Measurements from ENCODE around the gene ADD1.
A peak's percentile ranks its signal among the peaks of the same experiment; 100 is the strongest.
"Not testable (repeated sequence)": the region's sequence is repeated elsewhere in the genome, so short reads cannot be mapped to it uniquely, and the experiment has no call there.

Gene ADD1

DNA sequence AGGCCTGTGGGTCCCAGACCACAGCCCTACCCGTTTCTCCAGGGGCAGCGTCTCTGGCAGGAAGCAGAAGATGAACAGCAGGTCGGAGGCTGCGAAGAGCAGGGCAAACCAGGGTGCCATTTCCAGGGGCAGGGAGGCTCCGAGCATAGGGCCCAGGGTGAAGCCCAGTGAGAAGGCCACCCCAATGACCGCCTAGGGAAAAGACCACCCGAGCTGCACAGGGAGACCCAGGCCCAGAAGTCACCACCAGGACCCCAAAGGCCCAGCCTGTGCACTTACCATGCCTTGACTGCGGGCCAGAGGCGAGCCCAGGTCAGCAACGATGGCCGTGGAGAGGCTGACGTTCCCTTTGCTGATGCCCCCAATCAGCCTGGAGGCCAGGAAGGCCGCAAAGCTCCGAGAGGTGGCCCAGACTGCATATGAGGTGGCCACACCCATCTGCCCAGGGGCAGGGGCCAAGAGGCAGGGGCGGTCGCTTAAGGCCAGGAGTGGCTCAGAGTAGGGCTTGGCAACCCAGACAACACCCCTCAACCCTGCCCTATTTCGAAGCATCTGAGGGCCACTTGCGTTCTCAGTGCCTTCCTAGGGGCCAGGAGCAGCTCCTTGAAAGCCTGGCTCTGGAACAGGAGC lies 88.8 kb downstream of the ADD1 start:
- Histone ChIP-seq H3K4me1 (ENCODE audit: insufficient read depth, low read length) (peaks cover 6% of the 10 kb centered on the region; the same call in 1 of the 2 replicates), H3K4me3 (ENCODE audit: low read length) (no peak overlapping the region), H3K27ac (ENCODE audit: low read length) (no peak overlapping the region), H3K27me3 (ENCODE audit: insufficient read depth, low read length) (no peaks in the 10 kb centered on the region), H3K36me3 (ENCODE audit: insufficient read depth, low read depth, low read length) (peaks cover 57% of the 10 kb centered on the region), H3K9ac (ENCODE audit: low read depth, low read length) (no peak overlapping the region), H3K9me3 (ENCODE audit: insufficient read depth, low read depth, low read length) (no peaks in the 10 kb centered on the region)

DNA sequence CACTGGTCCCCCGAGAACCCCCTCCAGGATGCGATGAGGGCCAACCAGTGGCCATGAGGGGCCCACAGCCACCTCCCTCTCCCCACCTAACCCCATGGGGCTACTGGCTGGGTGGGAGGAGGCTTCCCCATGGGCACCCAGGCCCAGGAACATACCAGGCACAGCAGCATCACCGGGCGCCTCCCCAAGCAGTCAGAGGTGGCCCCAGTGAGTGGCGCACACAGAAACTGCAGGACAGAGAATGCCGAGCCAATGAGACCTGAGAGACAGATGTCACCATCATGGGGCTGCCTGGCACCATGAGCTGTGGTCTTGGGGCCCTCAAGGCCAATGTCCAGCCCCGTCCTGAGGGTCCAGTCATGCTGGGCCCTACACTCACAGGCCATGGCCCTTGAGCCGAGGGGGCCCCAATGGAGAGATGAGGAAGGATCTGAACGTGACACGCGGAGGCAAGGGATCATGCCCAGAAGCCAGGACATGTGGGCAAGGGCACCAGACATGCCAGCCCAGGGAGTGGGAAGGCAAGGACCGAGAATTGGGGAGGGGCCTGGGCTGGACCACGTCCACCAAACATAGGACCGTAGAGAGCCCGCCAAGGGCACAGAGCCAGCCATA lies 89.4 kb downstream of the ADD1 start:
- Histone ChIP-seq H3K27me3 (ENCODE audit: insufficient read depth, low read length) (no peaks in the 10 kb centered on the region), H3K9ac (ENCODE audit: low read depth, low read length) (peak overlapping the region; percentile 61; the same call in 1 of the 2 replicates), H3K4me3 (ENCODE audit: low read length) (peak overlapping the region; percentile 72; the same call in 1 of the 2 replicates), H3K9me3 (ENCODE audit: insufficient read depth, low read depth, low read length) (no peaks in the 10 kb centered on the region), H3K36me3 (ENCODE audit: insufficient read depth, low read depth, low read length) (peaks cover 57% of the 10 kb centered on the region), H3K4me1 (ENCODE audit: insufficient read depth, low read length) (peaks cover 8% of the 10 kb centered on the region; the same call in 1 of the 2 replicates), H3K27ac (ENCODE audit: low read length) (no peak overlapping the region)

DNA sequence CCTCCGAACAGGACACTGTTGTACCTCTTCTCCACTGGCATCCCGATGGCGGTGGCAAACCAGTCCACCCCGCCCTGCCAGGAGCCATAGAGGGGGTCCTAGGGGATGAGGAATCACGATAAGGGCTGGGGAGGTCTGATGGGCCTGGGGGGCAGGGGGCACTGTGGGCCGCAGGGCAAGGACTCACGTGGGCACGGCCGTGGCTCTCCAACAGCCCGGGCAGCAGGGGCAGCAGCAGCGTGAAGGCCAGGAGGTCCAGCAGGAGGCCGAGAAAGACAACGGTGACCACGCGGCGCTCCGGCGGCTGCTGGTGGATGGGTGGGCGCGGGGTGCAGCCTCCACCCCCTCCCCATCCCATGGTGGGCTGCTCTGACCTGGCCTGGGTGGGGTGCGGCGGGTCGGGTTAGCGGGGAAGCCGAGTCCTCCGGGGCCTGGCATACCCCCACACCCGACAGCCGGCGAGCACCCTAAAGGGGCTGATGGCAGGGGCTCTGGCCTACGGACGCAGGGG lies 90.0 kb downstream of the ADD1 start:
- no peak overlapping the region for H3K27ac ChIP-seq (ENCODE audit: low read length)
- peak overlapping the region; percentile 61; the same call in 1 of the 2 replicates for H3K9ac ChIP-seq (ENCODE audit: low read depth, low read length)
- H3K27me3 ChIP-seq (ENCODE audit: insufficient read depth, low read length): no peaks in the 10 kb centered on the region
- H3K4me3 ChIP-seq (ENCODE audit: low read length): peak overlapping the region; percentile 72; the same call in 1 of the 2 replicates
- no peaks in the 10 kb centered on the region for H3K9me3 ChIP-seq (ENCODE audit: insufficient read depth, low read depth, low read length)
- H3K4me1 ChIP-seq (ENCODE audit: insufficient read depth, low read length): peaks cover 8% of the 10 kb centered on the region; the same call in 1 of the 2 replicates
- H3K36me3 ChIP-seq (ENCODE audit: insufficient read depth, low read depth, low read length): peaks cover 59% of the 10 kb centered on the region

DNA sequence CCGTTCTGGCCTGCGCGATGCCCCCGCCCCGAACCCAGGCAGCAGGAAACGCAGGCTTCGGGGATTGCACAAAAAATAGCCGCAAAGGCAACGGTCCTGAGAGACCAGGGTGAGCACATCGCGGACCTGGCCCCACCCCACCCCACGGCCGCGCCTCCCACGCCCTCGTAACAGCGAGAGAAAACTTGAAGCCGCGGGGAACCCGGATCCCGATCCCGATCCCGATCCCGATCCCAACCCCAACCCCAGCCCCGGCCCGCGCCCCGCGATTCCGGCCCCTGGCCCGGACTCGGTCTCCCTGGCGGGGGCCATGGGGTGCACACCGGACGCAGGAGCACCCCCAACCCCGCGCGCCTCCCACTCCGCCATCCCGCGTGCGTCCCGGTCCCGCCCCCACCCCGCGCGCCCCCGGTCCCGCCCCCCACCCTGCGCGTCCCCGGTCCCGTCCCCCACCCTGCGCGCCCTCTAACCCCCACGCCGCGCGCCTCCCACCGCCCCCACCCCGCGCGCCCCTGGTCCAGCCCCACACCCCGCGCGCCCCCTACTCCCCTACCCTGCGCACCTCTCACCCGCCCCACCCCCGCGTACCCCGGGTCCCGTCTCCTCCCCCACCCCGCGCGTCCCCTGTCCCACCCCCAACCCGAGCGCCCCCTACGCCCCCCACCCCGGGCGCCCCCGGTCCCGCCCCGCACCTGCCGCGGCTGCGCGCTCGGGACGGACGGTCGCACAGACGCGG lies 90.6 kb downstream of the ADD1 start:
- peak overlapping the region; percentile 95; the same call in 1 of the 2 replicates for H3K4me3 ChIP-seq (ENCODE audit: low read length)
- no peaks in the 10 kb centered on the region for H3K9me3 ChIP-seq (ENCODE audit: insufficient read depth, low read depth, low read length)
- peaks cover 59% of the 10 kb centered on the region for H3K36me3 ChIP-seq (ENCODE audit: insufficient read depth, low read depth, low read length)
- H3K27ac ChIP-seq (ENCODE audit: low read length): no peak overlapping the region
- H3K4me1 ChIP-seq (ENCODE audit: insufficient read depth, low read length): peaks cover 8% of the 10 kb centered on the region; the same call in 1 of the 2 replicates
- H3K9ac ChIP-seq (ENCODE audit: low read depth, low read length): peak overlapping the region; percentile 61; the same call in 1 of the 2 replicates
- H3K27me3 ChIP-seq (ENCODE audit: insufficient read depth, low read length): no peaks in the 10 kb centered on the region

DNA sequence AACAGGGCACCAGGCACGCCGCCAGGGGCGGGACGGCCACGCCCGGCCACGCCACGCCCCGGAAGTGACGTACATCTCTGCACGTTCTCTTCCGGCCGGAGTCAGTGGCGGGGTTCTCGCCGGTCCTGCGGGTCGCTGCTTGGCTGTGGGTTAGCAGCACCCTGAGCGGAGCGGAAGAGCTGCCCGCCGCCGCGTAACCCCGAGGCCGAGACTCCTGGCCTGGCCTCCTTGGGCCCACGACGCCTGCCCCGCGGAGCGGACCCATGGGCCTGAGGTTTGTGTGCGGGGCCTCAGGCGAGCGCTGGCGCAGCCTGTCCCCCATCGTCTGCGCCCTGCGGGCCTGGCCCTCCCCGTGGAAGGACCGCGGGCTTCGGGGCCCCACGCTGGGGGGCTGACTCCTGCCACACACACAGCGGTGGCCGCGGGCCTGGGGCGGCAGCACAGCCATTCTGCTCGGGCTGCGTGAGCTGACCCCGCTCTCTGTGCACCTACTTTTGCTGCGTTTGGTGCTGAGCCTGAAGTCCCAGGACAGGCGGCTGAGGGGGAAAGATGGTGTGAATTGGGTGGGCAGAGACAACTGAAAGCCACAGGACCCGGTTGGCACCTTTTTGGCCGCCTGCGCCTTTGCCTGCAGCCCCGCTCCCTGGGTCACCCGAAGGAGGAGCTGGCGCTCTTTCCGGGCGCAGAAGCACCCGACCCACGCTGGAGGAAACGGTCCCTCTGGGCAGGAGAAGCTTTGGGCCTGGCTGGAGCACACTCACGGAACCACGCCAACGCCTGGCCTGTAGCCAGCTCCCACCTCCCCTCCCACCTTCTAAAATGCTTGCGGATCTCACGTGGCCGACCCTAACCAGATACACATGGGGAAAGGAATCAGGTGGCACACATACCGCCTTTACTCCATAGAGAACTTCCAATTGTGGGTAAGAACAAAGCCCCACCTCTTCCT lies 91.4 kb downstream of the ADD1 start:
- Histone ChIP-seq H3K4me3 (ENCODE audit: low read length) (peak overlapping the region; percentile 95), H3K27me3 (ENCODE audit: insufficient read depth, low read length) (no peaks in the 10 kb centered on the region), H3K4me1 (ENCODE audit: insufficient read depth, low read length) (peaks cover 8% of the 10 kb centered on the region; the same call in 1 of the 2 replicates), H3K9ac (ENCODE audit: low read depth, low read length) (peak overlapping the region; percentile 93), H3K27ac (ENCODE audit: low read length) (peak overlapping the region; percentile 36), H3K9me3 (ENCODE audit: insufficient read depth, low read depth, low read length) (no peaks in the 10 kb centered on the region), H3K36me3 (ENCODE audit: insufficient read depth, low read depth, low read length) (peaks cover 59% of the 10 kb centered on the region)

DNA sequence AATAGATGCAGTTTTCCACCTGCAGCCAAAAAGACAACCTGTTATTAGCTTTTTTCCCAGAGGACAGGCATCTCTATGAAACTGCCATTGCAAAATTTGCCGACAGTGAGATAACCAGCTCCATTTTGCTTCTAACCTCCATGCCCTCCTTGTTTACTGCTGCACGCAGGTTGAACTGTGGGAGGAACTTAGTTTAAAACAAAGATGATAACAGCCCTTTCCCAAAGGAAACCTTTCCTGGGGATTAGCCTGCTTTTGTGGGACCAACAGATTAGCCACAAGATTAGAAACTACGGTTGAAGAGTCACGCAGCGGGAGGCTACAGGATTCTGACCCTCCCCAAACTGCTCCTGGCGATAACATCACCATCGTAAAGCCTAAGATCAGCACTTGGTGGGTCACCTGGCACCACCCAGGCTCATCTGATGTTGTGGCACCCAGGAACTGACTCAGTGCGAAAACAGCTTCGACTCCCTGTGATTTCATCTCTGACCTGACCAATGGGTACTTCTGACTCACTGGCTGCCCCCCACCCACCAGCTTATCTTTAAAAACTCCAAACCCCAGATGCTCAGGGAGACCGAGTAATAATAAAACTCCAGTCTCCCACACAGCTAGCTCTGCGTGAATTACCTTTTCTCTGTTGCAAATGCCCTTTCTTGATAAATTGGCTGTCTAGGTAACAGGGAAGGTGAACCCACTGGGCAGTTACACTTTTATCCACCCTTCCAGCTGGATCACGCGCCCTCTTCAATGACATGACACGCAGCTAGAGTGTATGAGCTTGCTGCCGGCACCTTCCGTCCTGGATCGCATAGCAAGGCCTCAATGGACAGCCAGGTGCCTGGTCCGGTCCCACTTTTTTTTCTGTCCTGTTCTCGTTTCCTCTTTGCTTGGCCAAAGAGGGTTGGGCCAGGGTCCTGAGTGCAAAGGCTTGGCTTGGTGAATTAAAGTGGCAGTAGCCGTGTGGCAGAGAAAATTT lies 92.4 kb downstream of the ADD1 start:
- Histone ChIP-seq H3K9me3 (ENCODE audit: insufficient read depth, low read depth, low read length) (no peaks in the 10 kb centered on the region), H3K4me1 (ENCODE audit: insufficient read depth, low read length) (peaks cover 8% of the 10 kb centered on the region; the same call in 1 of the 2 replicates), H3K27me3 (ENCODE audit: insufficient read depth, low read length) (no peaks in the 10 kb centered on the region), H3K27ac (ENCODE audit: low read length) (no peak overlapping the region), H3K4me3 (ENCODE audit: low read length) (peak overlapping the region; percentile 95), H3K36me3 (ENCODE audit: insufficient read depth, low read depth, low read length) (peaks cover 61% of the 10 kb centered on the region), H3K9ac (ENCODE audit: low read depth, low read length) (peak overlapping the region; percentile 93)

DNA sequence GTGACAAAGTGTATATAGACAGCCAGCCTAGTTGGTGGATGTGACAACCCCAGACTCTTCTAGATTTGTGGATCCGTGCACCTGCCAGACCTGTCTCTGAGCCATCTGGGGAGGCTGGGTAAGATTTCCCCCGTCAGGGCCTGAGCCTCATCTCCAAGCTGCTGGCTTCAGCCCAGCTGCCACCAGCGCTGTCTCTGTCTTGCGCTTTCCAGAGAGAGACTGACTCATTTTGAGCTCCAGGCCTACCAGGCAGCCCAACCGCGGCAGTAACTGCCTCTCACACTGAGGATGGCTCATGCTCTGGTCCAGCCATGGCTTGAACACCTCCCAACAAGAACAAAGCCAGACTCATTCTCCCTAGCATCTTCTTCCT lies 93.1 kb downstream of the ADD1 start:
- no peaks in the 10 kb centered on the region for H3K9me3 ChIP-seq (ENCODE audit: insufficient read depth, low read depth, low read length)
- no peak overlapping the region for H3K9ac ChIP-seq (ENCODE audit: low read depth, low read length)
- no peak overlapping the region for H3K27ac ChIP-seq (ENCODE audit: low read length)
- H3K4me1 ChIP-seq (ENCODE audit: insufficient read depth, low read length): peaks cover 8% of the 10 kb centered on the region; the same call in 1 of the 2 replicates
- no peaks in the 10 kb centered on the region for H3K27me3 ChIP-seq (ENCODE audit: insufficient read depth, low read length)
- H3K36me3 ChIP-seq (ENCODE audit: insufficient read depth, low read depth, low read length): peaks cover 61% of the 10 kb centered on the region
- no peak overlapping the region for H3K4me3 ChIP-seq (ENCODE audit: low read length)

DNA sequence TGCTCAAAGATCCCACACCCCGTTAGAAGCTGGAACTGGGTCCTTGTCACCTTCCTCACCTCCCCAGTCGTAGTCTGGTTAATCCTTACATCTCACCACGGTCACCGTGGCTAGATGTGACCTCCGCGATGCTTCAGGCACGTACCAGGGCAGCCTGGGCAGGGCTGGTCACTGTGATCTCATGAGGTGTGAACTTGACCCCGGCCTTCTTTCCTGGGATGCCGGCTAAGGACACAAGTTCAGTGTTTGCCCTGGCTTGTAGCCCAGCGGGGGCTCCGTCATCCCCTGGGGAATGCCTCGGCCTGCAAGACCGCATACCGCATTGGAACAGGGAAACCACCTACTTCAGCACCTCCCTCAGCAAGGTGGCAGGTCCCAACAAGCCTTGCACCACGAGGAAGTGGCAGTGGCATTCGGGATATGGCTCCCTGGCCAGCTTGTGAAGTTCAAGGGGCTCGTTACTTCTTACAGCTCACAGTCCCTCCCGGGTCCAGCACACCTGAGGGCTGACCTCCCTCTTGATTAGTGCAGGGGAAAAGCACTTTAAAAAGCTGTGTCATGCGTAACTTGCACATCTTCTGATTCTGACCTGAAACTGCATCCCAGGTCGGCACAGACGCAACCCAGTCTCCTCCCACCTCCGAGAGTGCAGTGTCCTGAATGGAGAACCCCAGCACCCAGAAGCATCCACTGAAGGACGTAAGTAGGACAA lies 93.7 kb downstream of the ADD1 start:
- Histone ChIP-seq H3K27ac (ENCODE audit: low read length) (no peak overlapping the region), H3K4me1 (ENCODE audit: insufficient read depth, low read length) (peaks cover 8% of the 10 kb centered on the region; the same call in 1 of the 2 replicates), H3K36me3 (ENCODE audit: insufficient read depth, low read depth, low read length) (peaks cover 61% of the 10 kb centered on the region), H3K9ac (ENCODE audit: low read depth, low read length) (no peak overlapping the region), H3K27me3 (ENCODE audit: insufficient read depth, low read length) (no peaks in the 10 kb centered on the region), H3K4me3 (ENCODE audit: low read length) (no peak overlapping the region), H3K9me3 (ENCODE audit: insufficient read depth, low read depth, low read length) (no peaks in the 10 kb centered on the region)

DNA sequence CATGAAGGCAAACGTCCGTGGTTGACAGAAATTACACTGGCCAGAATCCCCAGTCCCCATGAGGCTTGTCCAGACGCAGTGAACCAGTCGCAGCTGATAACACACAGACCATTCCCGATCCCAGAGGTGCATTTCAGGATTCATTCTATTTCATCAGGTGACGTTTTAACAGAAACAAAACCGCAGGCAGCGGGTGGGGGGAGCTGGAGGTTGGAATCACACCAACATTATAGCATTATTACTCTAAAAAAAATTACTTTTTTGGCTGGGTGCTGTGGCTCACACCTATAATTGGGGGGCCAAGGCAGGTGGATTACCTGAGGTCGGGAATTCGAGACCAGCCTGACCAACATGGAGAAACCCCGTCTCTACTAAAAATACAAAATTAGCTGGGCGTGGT lies 94.3 kb downstream of the ADD1 start:
- Histone ChIP-seq H3K4me1 (ENCODE audit: insufficient read depth, low read length) (peaks cover 8% of the 10 kb centered on the region; the same call in 1 of the 2 replicates), H3K9ac (ENCODE audit: low read depth, low read length) (no peak overlapping the region), H3K27ac (ENCODE audit: low read length) (no peak overlapping the region), H3K9me3 (ENCODE audit: insufficient read depth, low read depth, low read length) (no peaks in the 10 kb centered on the region), H3K36me3 (ENCODE audit: insufficient read depth, low read depth, low read length) (peaks cover 65% of the 10 kb centered on the region), H3K4me3 (ENCODE audit: low read length) (no peak overlapping the region), H3K27me3 (ENCODE audit: insufficient read depth, low read length) (no peaks in the 10 kb centered on the region)

DNA sequence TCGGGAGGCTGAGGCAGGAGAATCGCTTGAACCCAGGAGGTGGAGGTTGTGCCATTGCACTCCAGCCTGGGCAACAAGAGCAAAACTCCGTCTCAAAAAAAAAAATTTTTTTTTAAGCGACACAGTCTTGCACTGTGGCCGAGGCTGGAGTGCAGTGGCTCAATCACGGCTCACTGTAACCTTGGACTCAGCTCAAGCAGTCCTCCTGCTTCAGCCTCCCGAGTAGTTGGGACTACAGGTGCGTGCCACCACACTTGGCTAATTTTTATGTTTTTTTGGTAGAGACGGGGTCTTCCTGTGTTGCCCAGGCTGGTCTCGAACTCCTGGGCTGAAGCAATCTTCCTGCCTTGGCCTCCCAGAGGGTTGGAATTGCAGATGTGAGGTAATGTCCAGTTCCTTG lies 94.8 kb downstream of the ADD1 start:
- not testable (repeated sequence) for H3K9ac ChIP-seq (ENCODE audit: low read depth, low read length); H3K4me1 ChIP-seq (ENCODE audit: insufficient read depth, low read length); H3K27me3 ChIP-seq (ENCODE audit: insufficient read depth, low read length); H3K4me3 ChIP-seq (ENCODE audit: low read length); H3K27ac ChIP-seq (ENCODE audit: low read length); H3K9me3 ChIP-seq (ENCODE audit: insufficient read depth, low read depth, low read length)
- peaks cover 69% of the 10 kb centered on the region for H3K36me3 ChIP-seq (ENCODE audit: insufficient read depth, low read depth, low read length)
